K562 (cell line): ENCODE data around the gene GPX1. TPM values are rescaled to one million over a fixed set of nuclear protein-coding genes. Genes with fewer than 3 reads are reported as not detected.

Experiments
- CBFA2T3 ChIP-seq: fragments of 450-650 bp; IDR thresholded peaks from 2 replicates; pipeline ENCODE4 v1.6.1; 2017
- HNRNPH1 ChIP-seq: fragments of 200-400 bp; formaldehyde crosslinking; optimal IDR thresholded peaks from 2 replicates; pipeline ENCODE3; 2017; ENCODE audit warnings: low read depth, mild to moderate bottlenecking, low read length, moderate library complexity
- POLR2AphosphoS5 ChIP-seq: IDR thresholded peaks from 2 replicates; pipeline ENCODE4 v1.6.1; 2011; ENCODE audit warnings: mild to moderate bottlenecking, low read depth, low read length, moderate library complexity; ENCODE audit not compliant: control insufficient read depth, insufficient read depth
- SAFB ChIP-seq: fragments of 200-400 bp; formaldehyde crosslinking; IDR thresholded peaks from 2 replicates; pipeline ENCODE4 v1.6.1; 2017; ENCODE audit warnings: low read depth, low read length, borderline replicate concordance
- SMC3 ChIP-seq: conservative IDR thresholded peaks from 2 replicates; pipeline ENCODE4 v1.6.1; 2011; ENCODE audit warnings: low read depth, low read length, improper control_type of control experiment; ENCODE audit not compliant: insufficient read depth
- SOX6 ChIP-seq: fragments of 450-650 bp; IDR thresholded peaks from 2 replicates; pipeline ENCODE4 v1.6.1; 2014; ENCODE audit warnings: mild to moderate bottlenecking
- SREBF1 ChIP-seq: fragments of 150-350 bp; IDR thresholded peaks from 2 replicates; pipeline ENCODE4 v1.6.1; 2014; ENCODE audit warnings: antibody characterized with exemption, low read depth, low read length, borderline replicate concordance
- SRSF1 ChIP-seq: fragments of 200-400 bp; formaldehyde crosslinking; IDR thresholded peaks from 2 replicates; pipeline ENCODE4 v1.6.1; 2017; ENCODE audit warnings: mild to moderate bottlenecking, low read depth, low read length, moderate library complexity
- TARDBP ChIP-seq: fragments of 450-650 bp; IDR thresholded peaks from 2 replicates; pipeline ENCODE4 v1.6.1; 2016
- ZNF23 ChIP-seq: fragments of 250-450 bp; sonication (Bioruptor Pico); IDR thresholded peaks from 2 replicates; pipeline ENCODE4 v1.4.0; 2020; ENCODE audit warnings: mild to moderate bottlenecking
- ZNF239 ChIP-seq: fragments of 250-450 bp; sonication (Bioruptor Pico); IDR thresholded peaks from 2 replicates; pipeline ENCODE4 v1.4.0; 2020; ENCODE audit warnings: mild to moderate bottlenecking
- ZNF644 ChIP-seq: fragments of 200-800 bp; sonication (Bioruptor generic); IDR thresholded peaks from 2 replicates; pipeline ENCODE4 v1.6.1; 2016; ENCODE audit warnings: low read depth, missing genetic modification characterization, missing compliant biosample characterization
- ZNF699 ChIP-seq: fragments of 250-450 bp; sonication (Bioruptor Pico); IDR thresholded peaks from 2 replicates; pipeline ENCODE4 v1.8.0; 2021; ENCODE audit warnings: mild to moderate bottlenecking, moderate library complexity; ENCODE audit not compliant: insufficient replicate concordance
- polyA plus RNA-seq, 8 experiments: library from polyadenylated mRNA; depleted of rRNA in 4 of 8; stranded (reverse) in 5 of 8; unstranded in 3 of 8; fragments of >200 nt; fragmentation: Nextera tagmentation in 2 of 8; fragmentation: Illumina TruSeq in 1 of 8; extraction: Ambion mirVana in 2 of 8; extraction: Trizol in 1 of 8; gene quantifications; 2 replicates each; pipeline versions ENCODE4 v1.2.1 to v1.2.3, GENCODE V29; 2011 to 2014; ENCODE audit warnings: inconsistent platforms in 1 of 8, missing spikeins in 1 of 8
- total RNA-seq, 7 experiments: library from RNA; depleted of rRNA in 6 of 7; stranded (reverse); fragments of >200 nt in 6 of 7; fragmentation: Illumina TruSeq in 2 of 7; extraction: Trizol in 2 of 7; gene quantifications; 2 replicates each; pipeline versions ENCODE4 v1.2.1 to v1.2.3, GENCODE V29; 2011 to 2021; ENCODE audit warnings: low replicate concordance in 1 of 7
- TF ChIP-seq, protein P1 (sequence below): sonication (generic); formaldehyde crosslinking; IDR thresholded peaks from 2 replicates; pipeline ENCODE4 v1.9.0; 2022; ENCODE audit warnings: mild to moderate bottlenecking, missing genetic modification reagents
- TF ChIP-seq, protein P2 (sequence below), 2 experiments: fragments of 450-650 bp in 1 of 2; sonication (generic) in 1 of 2; formaldehyde crosslinking; conservative IDR thresholded peaks; 2 replicates each; pipeline versions ENCODE4 v1.4.0 to v1.8.1; 2020 to 2022; ENCODE audit warnings: mild to moderate bottlenecking in 1 of 2, missing genetic modification reagents in 1 of 2
- TF ChIP-seq, protein P3 (sequence below), 2 experiments: fragments of 450-650 bp; IDR thresholded peaks; 2 replicates each; pipeline ENCODE4 v1.6.1; 2018; ENCODE audit warnings: mild to moderate bottlenecking in 2 of 2, low read depth in 1 of 2; ENCODE audit not compliant: partially characterized antibody in 2 of 2
- TF ChIP-seq, protein P4 (sequence below), 2 experiments: fragments of 450-650 bp; conservative IDR thresholded peaks; 2 replicates each; pipeline ENCODE4 v1.6.1; 2017; ENCODE audit warnings: mild to moderate bottlenecking in 2 of 2, moderate library complexity in 2 of 2

GPX1 gene
- total and polyA plus RNA-seq, 9 of the 15 experiments (the other 6 are each of a cell fraction or from before 2014, with no cell fraction given), result 0.08 to 1.3 (median 0.21) TPM; not detected in 5

DNA sequence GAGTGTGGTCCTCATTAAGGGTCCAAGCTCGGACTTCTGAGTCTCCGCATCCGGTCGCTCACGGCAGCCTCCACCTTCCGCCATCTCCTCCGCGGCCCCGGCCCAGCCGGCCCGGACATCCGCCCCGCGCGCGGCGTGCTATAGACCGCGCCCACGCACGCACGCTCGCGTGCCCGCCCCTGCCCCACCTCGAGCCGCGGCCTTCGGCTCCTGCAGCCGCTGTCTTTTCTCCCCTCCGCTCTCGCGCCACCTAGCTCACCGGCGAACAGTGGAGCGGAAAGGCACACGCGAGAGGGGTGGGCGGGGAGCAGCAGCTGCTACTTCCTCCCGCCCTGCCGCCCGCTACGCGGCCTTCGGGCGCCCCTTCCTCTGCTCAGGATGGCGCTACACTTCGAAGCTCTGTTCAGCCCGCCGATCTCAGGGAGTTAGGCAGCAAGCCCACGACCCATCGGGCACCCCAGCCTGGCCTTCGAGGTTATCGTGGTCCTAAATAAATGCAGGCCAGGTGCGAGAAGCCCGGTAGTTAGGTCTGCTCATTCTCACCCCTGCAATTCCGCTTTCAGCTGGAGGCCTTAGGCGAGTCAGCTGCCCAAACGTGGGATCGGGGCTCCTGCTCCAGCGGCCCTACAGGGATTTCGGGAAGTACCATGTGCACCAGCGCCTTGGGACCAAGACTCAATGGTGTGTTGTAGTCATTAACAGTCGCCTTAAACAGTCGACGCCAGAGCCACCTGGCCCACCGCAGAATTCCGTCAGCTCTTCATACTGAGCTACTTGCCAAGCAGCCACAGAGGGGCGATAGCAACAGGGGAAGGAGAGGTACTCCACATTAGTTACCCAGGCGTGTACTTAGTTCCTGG, 18.0 kb downstream of the GPX1 start, which contains the start of gene USP4 (continued):
- TF ChIP-seq SOX6 (peak; percentile 66), ZNF23 (CRISPR knock-in tag) (no peak), SREBF1 (no peak), SRSF1 (no peak), HNRNPH1 (no peak), ZNF699 (no peak), CBFA2T3 (peak; percentile 30; the same call in 1 of the 2 replicates), POLR2AphosphoS5 (peak; percentile 63), SMC3 (0 out of 2 replicates have a peak, but pooled peaks have one; percentile 31), TARDBP (peak; percentile 58; the same call in 1 of the 2 replicates), ZNF644 (tag) (0 out of 2 replicates have a peak, but pooled peaks have one; percentile 53), SAFB (peak; percentile 92), ZNF239 (CRISPR knock-in tag) (no peak)
- TF ChIP-seq, protein P1, sequence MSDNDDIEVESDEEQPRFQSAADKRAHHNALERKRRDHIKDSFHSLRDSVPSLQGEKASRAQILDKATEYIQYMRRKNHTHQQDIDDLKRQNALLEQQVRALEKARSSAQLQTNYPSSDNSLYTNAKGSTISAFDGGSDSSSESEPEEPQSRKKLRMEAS (CRISPR knock-in tag), result peak; percentile 93
- TF ChIP-seq, protein P2, sequence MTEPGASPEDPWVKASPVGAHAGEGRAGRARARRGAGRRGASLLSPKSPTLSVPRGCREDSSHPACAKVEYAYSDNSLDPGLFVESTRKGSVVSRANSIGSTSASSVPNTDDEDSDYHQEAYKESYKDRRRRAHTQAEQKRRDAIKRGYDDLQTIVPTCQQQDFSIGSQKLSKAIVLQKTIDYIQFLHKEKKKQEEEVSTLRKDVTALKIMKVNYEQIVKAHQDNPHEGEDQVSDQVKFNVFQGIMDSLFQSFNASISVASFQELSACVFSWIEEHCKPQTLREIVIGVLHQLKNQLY (CRISPR knock-in tag; conservative IDR thresholded peaks at IDR 0.05), result no peak
- TF ChIP-seq, protein P3, sequence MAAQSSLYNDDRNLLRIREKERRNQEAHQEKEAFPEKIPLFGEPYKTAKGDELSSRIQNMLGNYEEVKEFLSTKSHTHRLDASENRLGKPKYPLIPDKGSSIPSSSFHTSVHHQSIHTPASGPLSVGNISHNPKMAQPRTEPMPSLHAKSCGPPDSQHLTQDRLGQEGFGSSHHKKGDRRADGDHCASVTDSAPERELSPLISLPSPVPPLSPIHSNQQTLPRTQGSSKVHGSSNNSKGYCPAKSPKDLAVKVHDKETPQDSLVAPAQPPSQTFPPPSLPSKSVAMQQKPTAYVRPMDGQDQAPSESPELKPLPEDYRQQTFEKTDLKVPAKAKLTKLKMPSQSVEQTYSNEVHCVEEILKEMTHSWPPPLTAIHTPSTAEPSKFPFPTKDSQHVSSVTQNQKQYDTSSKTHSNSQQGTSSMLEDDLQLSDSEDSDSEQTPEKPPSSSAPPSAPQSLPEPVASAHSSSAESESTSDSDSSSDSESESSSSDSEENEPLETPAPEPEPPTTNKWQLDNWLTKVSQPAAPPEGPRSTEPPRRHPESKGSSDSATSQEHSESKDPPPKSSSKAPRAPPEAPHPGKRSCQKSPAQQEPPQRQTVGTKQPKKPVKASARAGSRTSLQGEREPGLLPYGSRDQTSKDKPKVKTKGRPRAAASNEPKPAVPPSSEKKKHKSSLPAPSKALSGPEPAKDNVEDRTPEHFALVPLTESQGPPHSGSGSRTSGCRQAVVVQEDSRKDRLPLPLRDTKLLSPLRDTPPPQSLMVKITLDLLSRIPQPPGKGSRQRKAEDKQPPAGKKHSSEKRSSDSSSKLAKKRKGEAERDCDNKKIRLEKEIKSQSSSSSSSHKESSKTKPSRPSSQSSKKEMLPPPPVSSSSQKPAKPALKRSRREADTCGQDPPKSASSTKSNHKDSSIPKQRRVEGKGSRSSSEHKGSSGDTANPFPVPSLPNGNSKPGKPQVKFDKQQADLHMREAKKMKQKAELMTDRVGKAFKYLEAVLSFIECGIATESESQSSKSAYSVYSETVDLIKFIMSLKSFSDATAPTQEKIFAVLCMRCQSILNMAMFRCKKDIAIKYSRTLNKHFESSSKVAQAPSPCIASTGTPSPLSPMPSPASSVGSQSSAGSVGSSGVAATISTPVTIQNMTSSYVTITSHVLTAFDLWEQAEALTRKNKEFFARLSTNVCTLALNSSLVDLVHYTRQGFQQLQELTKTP (IDR thresholded peaks at IDR 0.05; ENCODE audit: low read depth in 1 of 2, partially characterized antibody in 2 of 2), result peak in 1 of 2 experiments; percentile 60
- TF ChIP-seq, protein P4, sequence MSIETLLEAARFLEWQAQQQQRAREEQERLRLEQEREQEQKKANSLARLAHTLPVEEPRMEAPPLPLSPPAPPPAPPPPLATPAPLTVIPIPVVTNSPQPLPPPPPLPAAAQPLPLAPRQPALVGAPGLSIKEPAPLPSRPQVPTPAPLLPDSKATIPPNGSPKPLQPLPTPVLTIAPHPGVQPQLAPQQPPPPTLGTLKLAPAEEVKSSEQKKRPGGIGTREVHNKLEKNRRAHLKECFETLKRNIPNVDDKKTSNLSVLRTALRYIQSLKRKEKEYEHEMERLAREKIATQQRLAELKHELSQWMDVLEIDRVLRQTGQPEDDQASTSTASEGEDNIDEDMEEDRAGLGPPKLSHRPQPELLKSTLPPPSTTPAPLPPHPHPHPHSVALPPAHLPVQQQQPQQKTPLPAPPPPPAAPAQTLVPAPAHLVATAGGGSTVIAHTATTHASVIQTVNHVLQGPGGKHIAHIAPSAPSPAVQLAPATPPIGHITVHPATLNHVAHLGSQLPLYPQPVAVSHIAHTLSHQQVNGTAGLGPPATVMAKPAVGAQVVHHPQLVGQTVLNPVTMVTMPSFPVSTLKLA (conservative IDR thresholded peaks at IDR 0.05), result peak; percentile 74 to 90
